Large intestine (tissue), 3 donors: ENCODE measurements around the gene HSPA1B. TPM values are rescaled to one million over a fixed set of nuclear protein-coding genes. Genes with fewer than 3 reads are reported as not detected.
A peak's percentile ranks its signal among the peaks of the same experiment; 100 is the strongest.

Experiments used
- DNase-seq, 2 donors: peaks; one replicate each; pipeline versions ENCODE4 v3.0.0 to v3.0.0-alpha.2; 2013
- H3K27ac ChIP-seq: one replicate; pipeline ENCODE4 v1.5.1; 2013; ENCODE audit warnings: low read length
- H3K27me3 ChIP-seq: 2 replicates; pipeline ENCODE4 v1.6.1; 2013; ENCODE audit warnings: low read length; ENCODE audit not compliant: control insufficient read depth, insufficient read depth
- H3K36me3 ChIP-seq: 2 replicates; pipeline ENCODE4 v1.6.1; 2013; ENCODE audit warnings: low read length; ENCODE audit not compliant: control insufficient read depth, insufficient read depth
- H3K4me1 ChIP-seq: one replicate; pipeline ENCODE4 v1.6.1; 2013; ENCODE audit warnings: low read length; ENCODE audit not compliant: control insufficient read depth, insufficient read depth
- H3K4me3 ChIP-seq: one replicate; pipeline ENCODE4 v1.5.1; 2013; ENCODE audit warnings: low read length
- H3K9me3 ChIP-seq: one replicate; pipeline ENCODE4 v1.6.1; 2013; ENCODE audit warnings: mild to moderate bottlenecking, low read depth, low read length, moderate library complexity; ENCODE audit not compliant: control insufficient read depth
- WGBS: methylation state at CpG from one replicate; pipeline ENCODE4 v1.1.5; 2013; ENCODE audit warnings: low lambda C conversion rate; ENCODE audit not compliant: insufficient coverage; 5-methylcytosine and 5-hydroxymethylcytosine counted together
- polyA plus RNA-seq: library from polyadenylated mRNA; unstranded; fragments of 120-200 nt; gene quantifications from one replicate; pipeline ENCODE4 v1.2.1, GENCODE V29; 2013

The HSPA1B gene
- polyA plus RNA-seq, 1 donor = 241 TPM

DNA sequence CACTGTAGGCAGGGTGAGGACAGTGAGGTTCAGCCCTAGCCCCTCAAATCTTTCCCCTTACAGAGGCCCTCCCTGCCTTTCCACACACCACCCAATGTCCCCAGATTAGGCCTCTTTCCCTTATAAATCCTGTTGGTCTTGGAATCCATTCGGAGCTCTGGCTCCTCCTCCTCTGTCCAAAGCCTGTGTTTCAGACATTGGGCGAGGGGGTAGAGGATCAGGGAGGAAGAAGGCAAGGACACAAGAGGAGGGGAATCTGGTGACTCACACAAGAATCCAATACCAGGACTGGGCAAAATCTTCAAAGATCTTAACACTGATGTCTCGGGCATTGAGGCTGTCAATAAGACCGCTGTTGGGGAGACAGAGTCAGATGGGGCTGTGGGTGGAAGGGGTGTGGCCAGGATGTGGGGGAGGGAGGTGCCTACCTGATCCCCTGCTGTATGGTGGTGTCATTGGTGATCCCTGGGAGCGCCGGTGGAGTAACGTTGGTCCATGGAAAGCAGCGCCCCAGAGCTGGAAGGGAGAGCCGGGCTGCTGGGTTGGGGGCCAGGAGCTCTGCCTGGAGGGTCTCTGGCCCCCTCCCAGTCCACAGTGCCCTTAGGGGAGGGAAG is 43.6 kb downstream of the HSPA1B start:
- WGBS = 40% methylated on average over 2 of the region's 9 CpGs
- Histone ChIP-seq H3K4me1 (no peaks in the 10 kb centered on the region), H3K27me3 (no peaks in the 10 kb centered on the region), H3K27ac (no peak overlapping the region), H3K4me3 (no peak overlapping the region), H3K36me3 (peaks cover 49% of the 10 kb centered on the region), H3K9me3 (no peaks in the 10 kb centered on the region)
- DNase-seq = no peak

DNA sequence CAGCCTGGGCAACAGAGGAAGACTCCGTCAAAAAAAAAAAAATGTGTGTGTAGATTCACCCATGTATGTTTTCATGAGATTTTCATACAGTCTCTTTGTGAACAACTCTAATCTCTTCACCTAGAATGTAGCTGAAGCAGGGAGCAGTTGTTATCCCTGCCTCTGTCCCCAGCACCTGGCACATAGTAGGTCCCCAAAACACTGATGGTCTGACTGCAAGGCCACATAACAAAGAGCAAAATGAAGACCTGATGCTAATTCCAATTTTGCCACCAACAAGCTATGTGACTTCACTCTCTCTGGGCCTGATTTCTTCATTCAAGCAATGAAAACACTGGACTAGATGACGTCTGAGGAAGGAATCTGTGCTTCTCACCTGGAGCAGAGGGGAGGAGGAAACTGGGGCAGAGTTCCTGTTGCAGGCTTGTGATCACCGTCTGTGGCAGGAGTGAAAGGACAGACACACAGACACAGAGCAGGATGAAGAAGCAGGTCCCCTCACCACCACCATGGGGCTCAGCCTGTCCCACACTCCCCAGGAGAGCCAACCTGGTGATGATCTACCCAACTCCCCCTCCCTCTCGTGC is 46.6 kb downstream of the HSPA1B start:
- DNase-seq = no peak
- Histone ChIP-seq H3K27ac (no peak overlapping the region), H3K9me3 (no peaks in the 10 kb centered on the region), H3K36me3 (peaks cover 39% of the 10 kb centered on the region), H3K4me1 (peaks cover 16% of the 10 kb centered on the region), H3K4me3 (no peak overlapping the region), H3K27me3 (no peaks in the 10 kb centered on the region)
- no CpG with 5 or more reads among the region's 4 CpGs for WGBS

- Histone ChIP-seq H3K4me3 (no peak overlapping the region), H3K9me3 (no peaks in the 10 kb centered on the region), H3K27ac (no peak overlapping the region), H3K36me3 (peaks cover 38% of the 10 kb centered on the region), H3K4me1 (peaks cover 22% of the 10 kb centered on the region), H3K27me3 (no peaks in the 10 kb centered on the region)
- no peak for DNase-seq
- 58% methylated on average over 2 of the region's 5 CpGs for WGBS
These were observed 47.5 kb downstream of the HSPA1B start for GRCh38 chr6:31874836-31875572.

- Histone ChIP-seq H3K27me3 (no peaks in the 10 kb centered on the region), H3K4me1 (peaks cover 22% of the 10 kb centered on the region), H3K27ac (no peak overlapping the region), H3K4me3 (no peak overlapping the region), H3K36me3 (peaks cover 40% of the 10 kb centered on the region), H3K9me3 (no peaks in the 10 kb centered on the region)
- WGBS = 95% methylated on average over 3 of the region's 5 CpGs
- no peak for DNase-seq
These were observed 48.3 kb downstream of the HSPA1B start for GRCh38 chr6:31875877-31876276.

- Histone ChIP-seq H3K36me3 (peaks cover 40% of the 10 kb centered on the region), H3K27me3 (no peaks in the 10 kb centered on the region), H3K27ac (peak overlapping the region; percentile 99), H3K4me3 (no peak overlapping the region), H3K4me1 (peaks cover 22% of the 10 kb centered on the region), H3K9me3 (no peaks in the 10 kb centered on the region)
- no peak for DNase-seq
- no CpG with 5 or more reads among the region's 7 CpGs for WGBS
These were observed 48.8 kb downstream of the HSPA1B start for GRCh38 chr6:31876357-31876756.

- no peaks in the 10 kb centered on the region for H3K9me3 ChIP-seq
- WGBS = no CpG with 5 or more reads among the region's 3 CpGs
- no peaks in the 10 kb centered on the region for H3K27me3 ChIP-seq
- peak overlapping the region; percentile 79 for H3K4me3 ChIP-seq
- peaks cover 22% of the 10 kb centered on the region for H3K4me1 ChIP-seq
- H3K36me3 ChIP-seq = peaks cover 40% of the 10 kb centered on the region
- DNase-seq = peak in 1 of 2 donors; percentile 74
- H3K27ac ChIP-seq = peak overlapping the region; percentile 99
These were observed 49.6 kb downstream of the HSPA1B start for GRCh38 chr6:31877125-31877650.

- Histone ChIP-seq H3K9me3 (no peaks in the 10 kb centered on the region), H3K27ac (peak overlapping the region; percentile 99), H3K27me3 (no peaks in the 10 kb centered on the region), H3K4me1 (peaks cover 22% of the 10 kb centered on the region), H3K36me3 (peaks cover 41% of the 10 kb centered on the region), H3K4me3 (peak overlapping the region; percentile 79)
- no CpG with 5 or more reads among the region's 10 CpGs for WGBS
- DNase-seq = peak; percentile 93 to 97
These were observed 50.2 kb downstream of the HSPA1B start for GRCh38 chr6:31877651-31878161.

DNA sequence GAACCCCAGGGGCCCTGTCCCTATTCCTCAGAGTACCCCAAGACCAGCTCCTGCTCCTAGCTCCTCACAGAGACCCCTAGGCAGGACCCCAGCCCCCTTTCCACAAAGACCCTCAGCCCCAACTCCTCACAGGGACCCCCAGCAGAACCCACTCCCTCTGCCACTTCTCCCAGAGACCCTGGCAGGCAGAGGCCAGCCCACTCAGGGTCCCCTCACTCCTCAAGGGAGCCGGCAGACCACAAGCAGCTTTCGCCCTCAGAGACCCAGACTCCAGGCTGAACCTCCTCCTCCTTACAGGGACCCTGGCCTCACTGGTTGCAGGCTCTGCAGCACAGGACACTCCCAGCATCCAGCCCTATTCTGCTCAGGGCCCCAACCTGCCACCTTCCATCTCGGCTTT is 50.7 kb downstream of the HSPA1B start:
- H3K27ac ChIP-seq = peak overlapping the region; percentile 99
- no peaks in the 10 kb centered on the region for H3K27me3 ChIP-seq
- H3K4me3 ChIP-seq = peak overlapping the region; percentile 79
- no peaks in the 10 kb centered on the region for H3K9me3 ChIP-seq
- no peak for DNase-seq
- WGBS = no CpG with 5 or more reads among the region's 3 CpGs
- H3K4me1 ChIP-seq = peaks cover 22% of the 10 kb centered on the region
- H3K36me3 ChIP-seq = peaks cover 46% of the 10 kb centered on the region

GRCh38 chr6:31878726-31879125 is 51.2 kb downstream of the HSPA1B start, which contains the start of gene SLC44A4:
Gene SLC44A4, minus strand, starts transcription at chr6:31878997. Its CDS starts 17 bp downstream, at chr6:31878980.
- peak within 1 kb of the TSS; percentile 99 for H3K27ac ChIP-seq
- H3K36me3 ChIP-seq = peaks cover 51% of the 10 kb centered on the region
- no CpG with 5 or more reads among the region's 18 CpGs for WGBS

DNA sequence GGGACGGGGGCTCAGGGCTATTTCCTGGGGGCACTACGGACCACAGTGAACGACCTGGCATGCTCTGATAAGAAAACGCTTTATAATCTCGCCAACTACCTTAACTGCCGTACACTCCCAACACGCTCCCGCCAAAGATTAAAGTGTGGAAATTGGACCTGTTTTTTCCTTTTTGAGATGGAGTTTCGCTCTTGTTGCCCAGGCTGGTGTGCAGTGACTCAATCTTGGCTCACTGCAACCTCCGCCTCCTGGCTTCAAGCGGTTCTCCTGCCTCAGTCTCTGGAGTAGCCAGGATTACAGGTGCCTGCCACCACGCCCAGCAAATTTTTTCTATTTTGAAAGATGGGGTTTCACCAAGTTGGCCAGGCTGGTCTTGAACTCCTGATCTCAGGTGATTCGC is 51.6 kb downstream of the HSPA1B start:
- Histone ChIP-seq H3K27me3 (no peaks in the 10 kb centered on the region), H3K27ac (peak overlapping the region; percentile 99), H3K9me3 (no peaks in the 10 kb centered on the region), H3K36me3 (peaks cover 51% of the 10 kb centered on the region), H3K4me1 (peaks cover 22% of the 10 kb centered on the region), H3K4me3 (peak overlapping the region; percentile 79)
- WGBS = no CpG with 5 or more reads among the region's 13 CpGs
- no peak for DNase-seq

More at GRCh38 chr6:31878726-31879125, 51.2 kb downstream of the HSPA1B start, which contains the start of gene SLC44A4:
- peak within 1 kb of the TSS; percentile 79 for H3K4me3 ChIP-seq
- no peaks in the 10 kb centered on the region for H3K27me3 ChIP-seq
- DNase-seq = peak; percentile 73 to 86
- H3K9me3 ChIP-seq = no peaks in the 10 kb centered on the region
- peaks cover 22% of the 10 kb centered on the region for H3K4me1 ChIP-seq
